ENCODE data around the gene INSIG1. TPM values are rescaled to one million over a fixed set of nuclear protein-coding genes. Genes with fewer than 3 reads are reported as not detected.

INSIG1 gene
- total RNA-seq (2021; ENCODE audit: unreplicated experiment): 92.6 TPM
- 62.0 TPM for polyA plus RNA-seq (2012; ENCODE audit: insufficient read length)
- Bru-seq, nascent RNA: percentile 94 among the genes with signal in this experiment
- percentile 98 among the genes with signal in this experiment for BruChase-seq, experiment 1, labeled RNA remaining after a 2-hour chase
- percentile 94 among the genes with signal in this experiment for BruChase-seq, experiment 2, labeled RNA remaining after a 6-hour chase
- long read RNA-seq, transcript INSIG1-206 (6 exons, 1,320 nt): minor isoform, 10 of 297 reads
- long read RNA-seq, transcript INSIG1-201 (6 exons, 3,010 nt): major isoform, 166 of 297 reads
- long read RNA-seq, partial matches to known transcripts: 47 of 297 reads
- long read RNA-seq, other reads (novel, unspliced or antisense): 72 of 297 reads

- Histone ChIP-seq H3K27ac (ENCODE audit: low read length) (peak within 1 kb of the TSS; percentile 95), H3K36me3 (ENCODE audit: control insufficient read depth, insufficient read depth, low read length) (peaks cover 18% of the 10 kb centered on the region), H3K4me1 (ENCODE audit: control insufficient read depth, insufficient read depth, low read length) (peaks cover 25% of the 10 kb centered on the region), H3K4me3 (ENCODE audit: low read depth in 2 of 2, low read length in 2 of 2) (peak within 1 kb of the TSS; percentile 75 to 94), H3K9me3 (ENCODE audit: control insufficient read depth, insufficient read depth, low read depth, low read length) (no peaks in the 10 kb centered on the region), H3K27me3 (ENCODE audit: control insufficient read depth, insufficient read depth, low read length) (no peaks in the 10 kb centered on the region)
- intact Hi-C loops (cut with micrococcal nuclease; ENCODE audit: unreplicated experiment) (loop anchor here (5.0 kb wide), 1 partner anchor 105 kb away; no protein-coding TSS in a partner anchor), in situ Hi-C loops (cut with HindIII; ENCODE audit: low pct_unique_long_range_greater_than_20kb, low sequenced_read_pairs) (no loop called here)
- POLR2A ChIA-PET: interaction anchor here (0.6 kb wide), 1 partner anchor 266 kb away, joined by 4 read pairs; no protein-coding TSS in a partner anchor
- TF ChIP-seq TCF7L2 (IDR thresholded peaks at IDR 0.05; ENCODE audit: low read depth, low read length) (no peak), SIN3A (IDR thresholded peaks at IDR 0.05; ENCODE audit: borderline replicate concordance, insufficient read depth, low read depth, low read length) (peak; percentile 67; the same call in 1 of the 2 replicates), POLR2AphosphoS5 (IDR thresholded peaks at IDR 0.05; ENCODE audit: low read depth, low read length) (peak; percentile 74)
- CTCF ChIA-PET: interaction anchor here (0.5 kb wide), 1 partner anchor 47 kb away, joined by 9 read pairs; no protein-coding TSS in a partner anchor
- no TSS peak for BruUV-seq (replicated peaks)
- peak; percentile 93 for ATAC-seq
- no peak for DNase-seq (ENCODE audit: low read depth, low spot score)
Observed at GRCh38 chr7:155297517-155298287, at the start of gene INSIG1. Gene INSIG1, plus strand, starts transcription at chr7:155297878. Its CDS starts 408 bp downstream, at chr7:155298286.

GRCh38 chr7:155248366-155248756 lies 49.3 kb upstream of the INSIG1 start:
- TF ChIP-seq REST (IDR thresholded peaks at IDR 0.05; ENCODE audit: insufficient read depth in 1 of 2, low read depth in 2 of 2, low read length in 1 of 2): no peak
- TF ChIP-seq POLR2AphosphoS5 (IDR thresholded peaks at IDR 0.05; ENCODE audit: low read depth, low read length): no peak
- no peak for TF ChIP-seq SIN3A (IDR thresholded peaks at IDR 0.05; ENCODE audit: borderline replicate concordance, insufficient read depth, low read depth, low read length)
- TF ChIP-seq CTCF (IDR thresholded peaks at IDR 0.05): no peak
- no peak for TF ChIP-seq TCF7L2 (IDR thresholded peaks at IDR 0.05; ENCODE audit: low read depth, low read length)
- Histone ChIP-seq H3K36me3 (ENCODE audit: control insufficient read depth, insufficient read depth, low read length) (no peaks in the 10 kb centered on the region), H3K9me3 (ENCODE audit: control insufficient read depth, insufficient read depth, low read depth, low read length) (no peaks in the 10 kb centered on the region), H3K4me1 (ENCODE audit: control insufficient read depth, insufficient read depth, low read length) (no peaks in the 10 kb centered on the region), H3K27me3 (ENCODE audit: control insufficient read depth, insufficient read depth, low read length) (no peaks in the 10 kb centered on the region), H3K4me3 (ENCODE audit: low read depth in 2 of 2, low read length in 2 of 2) (no peak overlapping the region), H3K27ac (ENCODE audit: low read length) (no peak overlapping the region)
- ATAC-seq (no peak), DNase-seq (ENCODE audit: low read depth, low spot score) (no peak)
- no TSS peak for BruUV-seq (replicated peaks)
- in situ Hi-C loops (cut with HindIII; ENCODE audit: low pct_unique_long_range_greater_than_20kb, low sequenced_read_pairs): no loop called here
- CTCF ChIA-PET: no interaction called here
- intact Hi-C loops (cut with micrococcal nuclease; ENCODE audit: unreplicated experiment): no loop called here
- POLR2A ChIA-PET: no interaction called here
